BLaER1 treated with 17β-estradiol and CSF1 and Interleukin-3, amounts not matched to agents 10 nM and 100 nM (cell line): ENCODE results near the gene INTS2.
A peak's percentile ranks its signal among the peaks of the same experiment; 100 is the strongest.
"Not testable (repeated sequence)": the region's sequence is repeated elsewhere in the genome, so short reads cannot be mapped to it uniquely, and the experiment has no call there.

ENCODE experiments used
- H3K27ac ChIP-seq, 11 experiments: shearing (Covaris generic); formaldehyde crosslinking; 2 replicates each; pipeline ENCODE4 v1.8.1; 2022
- H3K27me3 ChIP-seq, 11 experiments: shearing (Covaris generic); formaldehyde crosslinking; 2 replicates each; pipeline ENCODE4 v1.8.1; 2022
- H3K36me3 ChIP-seq, 11 experiments: shearing (Covaris generic); formaldehyde crosslinking; 2 replicates each; pipeline ENCODE4 v1.8.1; 2022
- H3K4me1 ChIP-seq, 10 experiments: shearing (Covaris generic); formaldehyde crosslinking; 2 replicates each; pipeline ENCODE4 v1.8.1; 2022
- H3K4me2 ChIP-seq, 11 experiments: shearing (Covaris generic); formaldehyde crosslinking; 2 replicates each; pipeline ENCODE4 v1.8.1; 2022
- H3K4me3 ChIP-seq, 10 experiments: shearing (Covaris generic); formaldehyde crosslinking; 2 replicates each; pipeline ENCODE4 v1.8.1; 2022
- H3K9ac ChIP-seq, 11 experiments: shearing (Covaris generic); formaldehyde crosslinking; 2 replicates each; pipeline ENCODE4 v1.8.1; 2022
- H3K9me3 ChIP-seq, 11 experiments: shearing (Covaris generic); formaldehyde crosslinking; replicated peaks in 1 of 11; 2 replicates each; pipeline ENCODE4 v1.8.1; 2022
- H4K20me1 ChIP-seq, 11 experiments: shearing (Covaris generic); formaldehyde crosslinking; 2 replicates each; pipeline ENCODE4 v1.8.1; 2022
- Cebpa-rat ChIP-seq, 11 experiments: shearing (Covaris generic); IDR thresholded peaks; 2 replicates each; pipeline ENCODE4 v1.8.1; 2022

The INTS2 gene

GRCh38 chr17:61863801-61864126 is 64.0 kb downstream of the INTS2 start:
- Histone ChIP-seq H3K9me3 (no peaks in the 10 kb centered on the region), H3K27ac (peak overlapping the region in 10 of 11 experiments; percentile 43 to 95 (median 90); a peak in 18 of 22 replicates), H4K20me1 (no peaks in the 10 kb centered on the region), H3K4me3 (peak overlapping the region; percentile 68 to 82 (median 75)), H3K27me3 (no peaks in the 10 kb centered on the region), H3K36me3 (peaks cover 13 to 45% (median 32%) of the 10 kb centered on the region in 11 experiments; a peak in 21 of 22 replicates), H3K4me2 (peak overlapping the region; percentile 59 to 89 (median 81)), H3K9ac (peak overlapping the region; percentile 67 to 94 (median 92)), H3K4me1 (peaks cover 25 to 45% (median 43%) of the 10 kb centered on the region in 10 experiments)
- no peak for TF ChIP-seq Cebpa-rat (IDR thresholded peaks at IDR 0.05)

- H3K4me2 ChIP-seq, result peak within 1 kb of the TSS; percentile 76 to 91 (median 85)
- peak within 1 kb of the TSS; percentile 45 to 95 (median 90) for H3K27ac ChIP-seq
- H4K20me1 ChIP-seq, result no peaks in the 10 kb centered on the region
Measured at GRCh38 chr17:61862975-61863800, 64.6 kb downstream of the INTS2 start, which contains the start of gene BRIP1. Gene BRIP1, minus strand, starts transcription at chr17:61863528. Its CDS starts 1,989 bp downstream, at chr17:61861539.

GRCh38 chr17:61862105-61862574 is 65.6 kb downstream of the INTS2 start:
- peak overlapping the region in 9 of 10 experiments; percentile 68 to 82 (median 75); a peak in 17 of 20 replicates for H3K4me3 ChIP-seq
- no peaks in the 10 kb centered on the region for H4K20me1 ChIP-seq
- no peaks in the 10 kb centered on the region for H3K9me3 ChIP-seq
- peaks cover 3 to 45% (median 28%) of the 10 kb centered on the region in 11 experiments for H3K36me3 ChIP-seq
- peaks cover 25 to 45% (median 43%) of the 10 kb centered on the region in 10 experiments for H3K4me1 ChIP-seq
- peak overlapping the region in 9 of 11 experiments; percentile 80 to 95 (median 90); a peak in 16 of 22 replicates for H3K27ac ChIP-seq
- no peak for TF ChIP-seq Cebpa-rat (IDR thresholded peaks at IDR 0.05)
- peak overlapping the region; percentile 76 to 91 (median 85) for H3K4me2 ChIP-seq
- H3K27me3 ChIP-seq, result no peaks in the 10 kb centered on the region
- H3K9ac ChIP-seq, result peak overlapping the region in 10 of 11 experiments; percentile 76 to 94 (median 92); a peak in 19 of 22 replicates

More at GRCh38 chr17:61862975-61863800, 64.6 kb downstream of the INTS2 start, which contains the start of gene BRIP1:
- Histone ChIP-seq H3K4me3 (peak within 1 kb of the TSS; percentile 68 to 82 (median 75)), H3K36me3 (peaks cover 13 to 48% (median 33%) of the 10 kb centered on the region in 11 experiments; a peak in 21 of 22 replicates), H3K9me3 (no peaks in the 10 kb centered on the region), H3K9ac (peak within 1 kb of the TSS; percentile 67 to 94 (median 92)), H3K4me1 (peaks cover 25 to 45% (median 43%) of the 10 kb centered on the region in 10 experiments), H3K27me3 (no peaks in the 10 kb centered on the region)
- no peak for TF ChIP-seq Cebpa-rat (IDR thresholded peaks at IDR 0.05)

- not testable (repeated sequence) for H3K4me3 ChIP-seq, H3K27me3 ChIP-seq, H4K20me1 ChIP-seq, H3K9ac ChIP-seq, H3K9me3 ChIP-seq
- peaks cover 0 to 49% (median 35%) of the 10 kb centered on the region in 11 experiments; a peak in 17 of 22 replicates for H3K36me3 ChIP-seq
- 0 out of 22 replicates have a peak overlapping the region, but pooled peaks of 1 of the 11 experiments have one; percentile 6 for H3K27ac ChIP-seq
- peak overlapping the region; percentile 27 to 65 (median 46); a peak in 19 of 22 replicates for H3K4me2 ChIP-seq
- peaks cover 25 to 51% (median 44%) of the 10 kb centered on the region in 10 experiments for H3K4me1 ChIP-seq
Measured at GRCh38 chr17:61860397-61860796, 67.4 kb downstream of the INTS2 start.

GRCh38 chr17:61856035-61856434 is 71.7 kb downstream of the INTS2 start:
- Histone ChIP-seq H3K4me3 (no peak overlapping the region), H3K9ac (no peak overlapping the region), H3K36me3 (peaks cover 0 to 93% (median 77%) of the 10 kb centered on the region in 11 experiments; a peak in 18 of 22 replicates), H3K4me2 (peak overlapping the region in 2 of 11 experiments; percentile 21 to 52; a peak in 3 of 22 replicates), H3K9me3 (no peaks in the 10 kb centered on the region), H3K4me1 (peaks cover 5 to 30% (median 19%) of the 10 kb centered on the region in 10 experiments), H4K20me1 (no peaks in the 10 kb centered on the region; a peak in 1 of 22 replicates), H3K27me3 (no peaks in the 10 kb centered on the region), H3K27ac (no peak overlapping the region)
- TF ChIP-seq Cebpa-rat (IDR thresholded peaks at IDR 0.05), result no peak

- no peak overlapping the region for H3K9ac ChIP-seq
- peaks cover 0 to 100% (median 73%) of the 10 kb centered on the region in 11 experiments; a peak in 18 of 22 replicates for H3K36me3 ChIP-seq
- H3K4me1 ChIP-seq, result peaks cover 0 to 15% (median 0%) of the 10 kb centered on the region in 10 experiments; a peak in 5 of 20 replicates
- no peaks in the 10 kb centered on the region for H3K27me3 ChIP-seq
- H3K27ac ChIP-seq, result no peak overlapping the region
- H3K4me2 ChIP-seq, result no peak overlapping the region
- no peak for TF ChIP-seq Cebpa-rat (IDR thresholded peaks at IDR 0.05)
- no peaks in the 10 kb centered on the region; a peak in 1 of 22 replicates for H4K20me1 ChIP-seq
- no peak overlapping the region for H3K4me3 ChIP-seq
- H3K9me3 ChIP-seq, result no peaks in the 10 kb centered on the region
Measured at GRCh38 chr17:61852857-61853256, 74.9 kb downstream of the INTS2 start.

- Histone ChIP-seq H3K9ac (no peak overlapping the region), H3K27ac (no peak overlapping the region), H3K4me3 (no peak overlapping the region), H4K20me1 (no peaks in the 10 kb centered on the region; a peak in 1 of 22 replicates), H3K27me3 (no peaks in the 10 kb centered on the region), H3K4me1 (peaks cover 0 to 8% (median 0%) of the 10 kb centered on the region in 10 experiments; a peak in 4 of 20 replicates), H3K9me3 (no peaks in the 10 kb centered on the region), H3K4me2 (no peak overlapping the region), H3K36me3 (peaks cover 0 to 100% (median 70%) of the 10 kb centered on the region in 11 experiments; a peak in 18 of 22 replicates)
- TF ChIP-seq Cebpa-rat (IDR thresholded peaks at IDR 0.05), result no peak
Measured at GRCh38 chr17:61849674-61850073, 78.1 kb downstream of the INTS2 start.

- Histone ChIP-seq H3K27me3 (no peaks in the 10 kb centered on the region), H3K9ac (no peak overlapping the region), H3K27ac (no peak overlapping the region), H4K20me1 (no peaks in the 10 kb centered on the region; a peak in 1 of 22 replicates), H3K4me3 (no peak overlapping the region), H3K4me2 (no peak overlapping the region), H3K4me1 (peaks cover 0 to 8% (median 0%) of the 10 kb centered on the region in 10 experiments; a peak in 4 of 20 replicates), H3K9me3 (no peaks in the 10 kb centered on the region), H3K36me3 (peaks cover 0 to 100% (median 70%) of the 10 kb centered on the region in 11 experiments; a peak in 18 of 22 replicates)
- no peak for TF ChIP-seq Cebpa-rat (IDR thresholded peaks at IDR 0.05)
Measured at GRCh38 chr17:61848896-61849295, 78.9 kb downstream of the INTS2 start.

- Histone ChIP-seq H3K36me3 (peaks cover 0 to 100% (median 75%) of the 10 kb centered on the region in 11 experiments; a peak in 18 of 22 replicates), H3K27me3 (no peaks in the 10 kb centered on the region)
Measured at GRCh38 chr17:61848247-61848646, 79.5 kb downstream of the INTS2 start.

More at GRCh38 chr17:61848247-61848646, 79.5 kb downstream of the INTS2 start:
- Histone ChIP-seq H3K9ac (no peak overlapping the region), H4K20me1 (no peaks in the 10 kb centered on the region; a peak in 1 of 22 replicates), H3K4me3 (no peak overlapping the region), H3K27ac (no peak overlapping the region), H3K4me2 (no peak overlapping the region), H3K9me3 (no peaks in the 10 kb centered on the region), H3K4me1 (peaks cover 0 to 8% (median 0%) of the 10 kb centered on the region in 10 experiments; a peak in 4 of 20 replicates)
- no peak for TF ChIP-seq Cebpa-rat (IDR thresholded peaks at IDR 0.05)
